Measurements from ENCODE around the gene TMEM63A.
"Not testable (repeated sequence)": the region's sequence is repeated elsewhere in the genome, so short reads cannot be mapped to it uniquely, and the experiment has no call there.

Gene TMEM63A

GRCh38 chr1:225908013-225908640 lies 25.9 kb upstream of the TMEM63A start:
- no peak for DNase-seq

- DNase-seq: no peak
These were observed 25.2 kb upstream of the TMEM63A start for GRCh38 chr1:225907341-225907740.

GRCh38 chr1:225906467-225906866 lies 24.3 kb upstream of the TMEM63A start:
- no peak for DNase-seq

- DNase-seq: no peak
These were observed 21.4 kb upstream of the TMEM63A start for GRCh38 chr1:225903623-225904022.

- no peak for DNase-seq
These were observed 17.1 kb upstream of the TMEM63A start for GRCh38 chr1:225899044-225899925.

GRCh38 chr1:225897595-225898514 lies 15.7 kb upstream of the TMEM63A start:
- no peak for DNase-seq

GRCh38 chr1:225896937-225897549 lies 14.9 kb upstream of the TMEM63A start:
- DNase-seq: no peak

- no peak for DNase-seq
These were observed 14.3 kb upstream of the TMEM63A start for GRCh38 chr1:225896494-225896893.

GRCh38 chr1:225892307-225892706 lies 10.1 kb upstream of the TMEM63A start:
- no peak for DNase-seq

- DNase-seq: no peak
These were observed 9.2 kb upstream of the TMEM63A start for GRCh38 chr1:225891229-225891972.

- DNase-seq: no peak
These were observed 8.4 kb upstream of the TMEM63A start for GRCh38 chr1:225890346-225891228.

GRCh38 chr1:225889743-225890142 lies 7.6 kb upstream of the TMEM63A start:
- no peak for DNase-seq

GRCh38 chr1:225888898-225889601 lies 6.9 kb upstream of the TMEM63A start, which contains the start of gene LEFTY1:
Gene LEFTY1 (minus strand): TSS chr1:225889146. CDS start chr1:225889066, 80 bp downstream.
- DNase-seq: no peak

GRCh38 chr1:225888289-225888897 lies 6.2 kb upstream of the TMEM63A start:
- no peak for DNase-seq

- not testable (repeated sequence) for DNase-seq
These were observed 5.5 kb upstream of the TMEM63A start for GRCh38 chr1:225887554-225888288.

GRCh38 chr1:225887030-225887314 lies 4.8 kb upstream of the TMEM63A start:
- DNase-seq: no peak

GRCh38 chr1:225886159-225887029 lies 4.2 kb upstream of the TMEM63A start:
- DNase-seq: no peak

GRCh38 chr1:225885336-225885735 lies 3.2 kb upstream of the TMEM63A start:
- no peak for DNase-seq

Data from left hindlimb (tissue), 1 donor.